Fibroblast of pulmonary artery (primary cell): ENCODE results near the gene GALNT18.

ENCODE experiments used
- DNase-seq: peaks from one replicate; pipeline ENCODE4 v3.0.0-alpha.2; 2010; ENCODE audit warnings: low read depth
- H3K4me3 ChIP-seq: replicated peaks from 2 replicates; pipeline ENCODE4 v1.5.1; 2011; ENCODE audit warnings: low read depth, mild to moderate bottlenecking, control low read depth, low read length, moderate library complexity
- CTCF ChIP-seq: IDR thresholded peaks from 2 replicates; pipeline ENCODE4 v1.5.1; 2011; ENCODE audit warnings: mild to moderate bottlenecking, control low read depth, low read length, inconsistent platforms; ENCODE audit errors: missing control alignments

GALNT18 gene

GRCh38 chr11:11540157-11540556 is 81.6 kb downstream of the GALNT18 start:
- H3K4me3 ChIP-seq, result no peak overlapping the region
- no peak for DNase-seq
- TF ChIP-seq CTCF, result no peak

GRCh38 chr11:11538277-11538960 is 83.4 kb downstream of the GALNT18 start:
- no peak overlapping the region for H3K4me3 ChIP-seq
- no peak for TF ChIP-seq CTCF
- DNase-seq, result no peak

GRCh38 chr11:11537871-11538270 is 83.9 kb downstream of the GALNT18 start:
- DNase-seq, result no peak
- H3K4me3 ChIP-seq, result no peak overlapping the region
- no peak for TF ChIP-seq CTCF

GRCh38 chr11:11537372-11537771 is 84.4 kb downstream of the GALNT18 start:
- TF ChIP-seq CTCF, result no peak
- DNase-seq, result no peak

GRCh38 chr11:11536650-11537049 is 85.2 kb downstream of the GALNT18 start:
- DNase-seq, result no peak
- TF ChIP-seq CTCF, result no peak
- no peak overlapping the region for H3K4me3 ChIP-seq

More at GRCh38 chr11:11537372-11537771, 84.4 kb downstream of the GALNT18 start:
- no peak overlapping the region for H3K4me3 ChIP-seq

- DNase-seq, result no peak
- no peak for TF ChIP-seq CTCF
- no peak overlapping the region for H3K4me3 ChIP-seq
Observed at GRCh38 chr11:11535611-11536010, 86.2 kb downstream of the GALNT18 start.

- DNase-seq, result no peak
- no peak overlapping the region for H3K4me3 ChIP-seq
- no peak for TF ChIP-seq CTCF
Observed at GRCh38 chr11:11534981-11535380, 86.8 kb downstream of the GALNT18 start.
